NCI-H82 (cell line): ENCODE measurements around the gene PTDSS2.

Source experiments
- DNase-seq: peaks from one replicate; lab custom pipeline; 2025; lab: John Stamatoyannopoulos, UW

The PTDSS2 gene

GRCh38 chr11:490186-490929 lies 40.3 kb downstream of the PTDSS2 start:
- no peak for DNase-seq

- DNase-seq = no peak
Observed at GRCh38 chr11:490930-491260, 40.8 kb downstream of the PTDSS2 start.

GRCh38 chr11:491358-491757 lies 41.3 kb downstream of the PTDSS2 start:
- no peak for DNase-seq

GRCh38 chr11:492427-493226 lies 42.5 kb downstream of the PTDSS2 start:
- no peak for DNase-seq

- no peak for DNase-seq
Observed at GRCh38 chr11:494761-495536, 44.9 kb downstream of the PTDSS2 start.

GRCh38 chr11:495537-495931 lies 45.5 kb downstream of the PTDSS2 start:
- DNase-seq = no peak

GRCh38 chr11:496834-497564 lies 46.9 kb downstream of the PTDSS2 start:
- DNase-seq = peak; percentile 14

- no peak for DNase-seq
Observed at GRCh38 chr11:497565-498296, 47.7 kb downstream of the PTDSS2 start.

- no peak for DNase-seq
Observed at GRCh38 chr11:498297-499181, 48.5 kb downstream of the PTDSS2 start.

- no peak for DNase-seq
Observed at GRCh38 chr11:499201-500076, 49.4 kb downstream of the PTDSS2 start.

- DNase-seq = no peak
Observed at GRCh38 chr11:501001-501682, 51.1 kb downstream of the PTDSS2 start.

- no peak for DNase-seq
Observed at GRCh38 chr11:501683-502287, 51.7 kb downstream of the PTDSS2 start.

- DNase-seq = no peak
Observed at GRCh38 chr11:502288-503178, 52.5 kb downstream of the PTDSS2 start.

GRCh38 chr11:503179-503981 lies 53.3 kb downstream of the PTDSS2 start:
- DNase-seq = no peak

- no peak for DNase-seq
Observed at GRCh38 chr11:504053-504993, 54.2 kb downstream of the PTDSS2 start.
